K562 (cell line): ENCODE results near the gene USP22. TPM values are rescaled to one million over a fixed set of nuclear protein-coding genes. Genes with fewer than 3 reads are reported as not detected.

ENCODE experiments used
- ATAC-seq: fragments of 200-7000 bp; cut with Tn5 transposase; 3 replicates; pipeline ENCODE4 v1.9.1; 2020; ENCODE audit warnings: moderate library complexity
- BruUV-seq: library from RNA; stranded (reverse); fragments of 400-500 nt; replicated peaks from 2 replicates; lab custom pipeline; 2021; lab: Mats Ljungman, UMichigan
- CTCF ChIA-PET: fragments of 300-600 bp; formaldehyde crosslinking; extraction: SDS; loops from one replicate; lab custom pipeline; 2021; ENCODE audit warnings: low intra/inter-chr PET ratio; lab: Yijun Ruan, JAX
- POLR2A ChIA-PET: fragments of 300-600, 350-650 bp; sonication (Branson Sonifier 250); formaldehyde crosslinking; extraction: SDS; loops from one replicate; lab custom pipeline; 2021; ENCODE audit warnings: antibody characterized with exemption, inconsistent platforms; lab: Yijun Ruan, JAX
- DNase-seq, 4 experiments: peaks; one replicate each; pipeline versions ENCODE4 v3.0.0 to v3.0.0-alpha.2; 2011 to 2018; ENCODE audit warnings: low spot score in 3 of 4, mixed read lengths in 3 of 4; ENCODE audit errors: extremely low read depth in 1 of 4
- FAIRE-seq: peaks from 2 replicates; lab custom pipeline; 2011; peaks lifted over from hg19 to GRCh38; lab: Jason Lieb, UNC
- H2AFZ ChIP-seq: 2 replicates; pipeline ENCODE4 v1.6.0; 2011; ENCODE audit warnings: low read depth, low read length, control low read depth, inconsistent platforms
- H3K27ac ChIP-seq: fragments of 200-600 bp; 3 replicates; pipeline ENCODE4 v1.8.0; 2011; ENCODE audit warnings: low read depth, mild to moderate bottlenecking, control low read depth, inconsistent platforms, low read length, moderate library complexity, mixed read lengths; ENCODE audit errors: extremely low read depth
- H3K27me3 ChIP-seq, 2 experiments: fragments of 300-600 bp in 1 of 2; 2 replicates in 1 of 2; 3 replicates in 1 of 2; pipeline versions ENCODE4 v1.6.0 to v1.8.0; 2011; ENCODE audit warnings: inconsistent platforms in 2 of 2, low read length in 2 of 2, mild to moderate bottlenecking in 1 of 2, mixed read lengths in 1 of 2, moderate library complexity in 1 of 2; ENCODE audit not compliant: control insufficient read depth in 2 of 2, insufficient read depth in 2 of 2
- H3K36me3 ChIP-seq: fragments of 300-600 bp; 3 replicates; pipeline ENCODE4 v1.8.0; 2011; ENCODE audit warnings: mild to moderate bottlenecking, low read length, inconsistent platforms; ENCODE audit not compliant: control insufficient read depth, insufficient read depth
- H3K4me1 ChIP-seq, 2 experiments: fragments of 200-600 bp in 1 of 2; replicated peaks in 1 of 2; 2 replicates in 1 of 2; 3 replicates in 1 of 2; pipeline versions ENCODE4 v1.5.1 to v1.8.0; 2011; ENCODE audit warnings: inconsistent platforms in 2 of 2, low read length in 2 of 2, mild to moderate bottlenecking in 1 of 2, mixed read lengths in 1 of 2, moderate library complexity in 1 of 2; ENCODE audit not compliant: control insufficient read depth in 2 of 2, insufficient read depth in 2 of 2
- H3K4me2 ChIP-seq: 2 replicates; pipeline ENCODE4 v1.6.1; 2011; ENCODE audit warnings: low read length, control low read depth, inconsistent platforms, mixed read lengths; ENCODE audit not compliant: insufficient read depth
- H3K4me3 ChIP-seq: fragments of 200-600 bp; sonication (generic), shearing (Covaris generic); 2 replicates; pipeline ENCODE4 v1.5.1; 2016; ENCODE audit warnings: control low read depth, inconsistent platforms
- H3K79me2 ChIP-seq: fragments of 200-600 bp; 3 replicates; pipeline ENCODE4 v1.8.0; 2011; ENCODE audit warnings: low read length, inconsistent platforms; ENCODE audit not compliant: control insufficient read depth, insufficient read depth
- H3K9ac ChIP-seq, 2 experiments: 2 replicates each; pipeline versions ENCODE4 v1.6.0 to v1.6.1; 2011; ENCODE audit warnings: low read depth in 2 of 2, low read length in 2 of 2, control low read depth in 1 of 2, inconsistent platforms in 1 of 2, mild to moderate bottlenecking in 1 of 2, mixed read lengths in 1 of 2; ENCODE audit not compliant: insufficient read depth in 1 of 2
- H3K9me1 ChIP-seq: one replicate; pipeline ENCODE4 v1.6.0; 2011; ENCODE audit warnings: inconsistent platforms, mild to moderate bottlenecking, low read length, moderate library complexity; ENCODE audit not compliant: control insufficient read depth, insufficient read depth
- H3K9me3 ChIP-seq: replicated peaks from 2 replicates; pipeline ENCODE4 v1.5.1; 2011; ENCODE audit warnings: low read depth, low read length, inconsistent platforms; ENCODE audit not compliant: control insufficient read depth, insufficient read depth
- H4K20me1 ChIP-seq: replicated peaks from 2 replicates; pipeline ENCODE4 v1.6.1; 2011; ENCODE audit warnings: low read length, inconsistent platforms, mixed read lengths; ENCODE audit not compliant: control insufficient read depth, insufficient read depth
- MBD1 ChIP-seq: fragments of 250-450 bp; sonication (Bioruptor Pico); IDR thresholded peaks from 2 replicates; pipeline ENCODE4 v1.8.0; 2022; ENCODE audit warnings: inconsistent platforms
- NFRKB ChIP-seq: fragments of 450-650 bp; IDR thresholded peaks from 2 replicates; pipeline ENCODE4 v1.6.1; 2016; ENCODE audit warnings: low read depth
- NRF1 ChIP-seq, 2 experiments: fragments of 450-650 bp; IDR thresholded peaks in 1 of 2; conservative IDR thresholded peaks in 1 of 2; 2 replicates each; pipeline ENCODE4 v1.6.1; 2014; ENCODE audit warnings: mild to moderate bottlenecking in 2 of 2
- PHF20 ChIP-seq: fragments of 450-650 bp; IDR thresholded peaks from 2 replicates; pipeline ENCODE4 v1.6.1; 2018; ENCODE audit not compliant: partially characterized antibody
- TSHZ1 ChIP-seq: fragments of 250-450 bp; sonication (Bioruptor Pico); IDR thresholded peaks from 2 replicates; pipeline ENCODE4 v1.4.0; 2020; ENCODE audit warnings: mild to moderate bottlenecking, moderate library complexity
- ZNF318 ChIP-seq, 2 experiments: fragments of 450-650 bp; IDR thresholded peaks; 2 replicates each; pipeline ENCODE4 v1.6.1; 2016; ENCODE audit warnings: mild to moderate bottlenecking in 2 of 2, borderline replicate concordance in 1 of 2, low read depth in 1 of 2, moderate library complexity in 1 of 2
- ZNF77 ChIP-seq: fragments of 250-450 bp; sonication (Bioruptor Pico); IDR thresholded peaks from 2 replicates; pipeline ENCODE4 v1.5.0; 2020
- WGBS: fragments of 100-300 bp; shearing (Covaris generic); methylation state at CpG from one replicate; pipeline ENCODE4 v1.1.6; 2016; ENCODE audit warnings: low coverage, mixed read lengths; ENCODE audit not compliant: insufficient coverage; ENCODE audit errors: missing lambda C conversion rate; 5-methylcytosine and 5-hydroxymethylcytosine counted together
- in situ Hi-C: fragments of 300-500 bp; cut with MboI; formaldehyde crosslinking; loops from 4 replicates; pipeline ENCODE4 v1.15.0; 2018; ENCODE audit warnings: inconsistent platforms, mixed read lengths
- intact Hi-C: fragments of 100-400 bp; cut with micrococcal nuclease; formaldehyde crosslinking; loops from 2 replicates; pipeline ENCODE4 v1.14.2; 2022
- polyA plus RNA-seq, 8 experiments: library from polyadenylated mRNA; depleted of rRNA in 4 of 8; stranded (reverse) in 5 of 8; unstranded in 3 of 8; fragments of >200 nt; fragmentation: Nextera tagmentation in 2 of 8; fragmentation: Illumina TruSeq in 1 of 8; extraction: Ambion mirVana in 2 of 8; extraction: Trizol in 1 of 8; gene quantifications; 2 replicates each; pipeline versions ENCODE4 v1.2.1 to v1.2.3, GENCODE V29; 2011 to 2014; ENCODE audit warnings: inconsistent platforms in 1 of 8, missing spikeins in 1 of 8
- total RNA-seq, 7 experiments: library from RNA; depleted of rRNA in 6 of 7; stranded (reverse); fragments of >200 nt in 6 of 7; fragmentation: Illumina TruSeq in 2 of 7; extraction: Trizol in 2 of 7; gene quantifications; 2 replicates each; pipeline versions ENCODE4 v1.2.1 to v1.2.3, GENCODE V29; 2011 to 2021; ENCODE audit warnings: low replicate concordance in 1 of 7

Gene USP22
- total and polyA plus RNA-seq, 9 of the 15 experiments (the other 6 are each of a cell fraction or from before 2014, with no cell fraction given): 6.5 to 113 (median 58.9) TPM

GRCh38 chr17:21004016-21004930, 38.5 kb downstream of the USP22 start:
- Histone ChIP-seq H3K4me1 (peaks cover 0 to 6% of the 10 kb centered on the region in 2 experiments; a peak in 2 of 5 replicates), H3K9me1 (no peaks in the 10 kb centered on the region), H3K79me2 (no peaks in the 10 kb centered on the region; the same call in 2 of the 3 replicates), H3K4me3 (no peak overlapping the region), H3K4me2 (no peak overlapping the region), H3K9me3 (no peaks in the 10 kb centered on the region), H3K27me3 (no peaks in the 10 kb centered on the region), H3K36me3 (peaks cover 96% of the 10 kb centered on the region; the same call in 2 of the 3 replicates), H2AFZ (no peak overlapping the region), H3K27ac (no peak overlapping the region), H3K9ac (no peak overlapping the region), H4K20me1 (peaks cover 12% of the 10 kb centered on the region)
- DNase-seq (no peak), ATAC-seq (no peak), FAIRE-seq (no peak)
- WGBS: 94% methylated on average over 23 of the region's 26 CpGs
- in situ Hi-C loops: no loop called here
- CTCF ChIA-PET: no interaction called here
- POLR2A ChIA-PET: no interaction called here
- intact Hi-C loops: no loop called here
- BruUV-seq: no TSS peak
- no peak for TF ChIP-seq ZNF318 (IDR thresholded peaks at IDR 0.05; ENCODE audit: borderline replicate concordance in 1 of 2, low read depth in 1 of 2)
- no peak for TF ChIP-seq TSHZ1 (CRISPR knock-in tag)
- TF ChIP-seq PHF20: no peak
- TF ChIP-seq NRF1 (conservative IDR thresholded peaks at IDR 0.05 in 1 of 2, IDR thresholded peaks at IDR 0.05 in 1 of 2): no peak
- TF ChIP-seq MBD1 (CRISPR knock-in tag): no peak
- no peak for TF ChIP-seq NFRKB
- no peak for TF ChIP-seq ZNF77 (CRISPR knock-in tag)
